GM06990 (cell line): ENCODE measurements around the gene TMIGD1.
"Not testable (repeated sequence)": the region's sequence is repeated elsewhere in the genome, so short reads cannot be mapped to it uniquely, and the experiment has no call there.

Source experiments
- DNase-seq: peaks from one replicate; pipeline ENCODE4 v3.0.0-alpha.2; 2011; ENCODE audit not compliant: insufficient read length; ENCODE audit errors: extremely low read depth
- H3K27me3 ChIP-seq: replicated peaks from 2 replicates; pipeline ENCODE4 v1.6.0; 2011; ENCODE audit warnings: low read length; ENCODE audit not compliant: control insufficient read depth, insufficient read depth
- H3K36me3 ChIP-seq: 2 replicates; pipeline ENCODE4 v1.5.1; 2011; ENCODE audit warnings: low read length; ENCODE audit not compliant: control insufficient read depth, insufficient read depth
- H3K4me3 ChIP-seq: replicated peaks from 2 replicates; pipeline ENCODE4 v1.5.1; 2011; ENCODE audit warnings: low read depth, mild to moderate bottlenecking, control low read depth, low read length
- TF ChIP-seq, protein P1 (sequence below): IDR thresholded peaks from 2 replicates; pipeline ENCODE4 v1.5.1; 2011; ENCODE audit warnings: low read length, control low read depth, mild to moderate bottlenecking, inconsistent platforms; ENCODE audit not compliant: insufficient read depth, poor library complexity, severe bottlenecking

Gene TMIGD1

DNA sequence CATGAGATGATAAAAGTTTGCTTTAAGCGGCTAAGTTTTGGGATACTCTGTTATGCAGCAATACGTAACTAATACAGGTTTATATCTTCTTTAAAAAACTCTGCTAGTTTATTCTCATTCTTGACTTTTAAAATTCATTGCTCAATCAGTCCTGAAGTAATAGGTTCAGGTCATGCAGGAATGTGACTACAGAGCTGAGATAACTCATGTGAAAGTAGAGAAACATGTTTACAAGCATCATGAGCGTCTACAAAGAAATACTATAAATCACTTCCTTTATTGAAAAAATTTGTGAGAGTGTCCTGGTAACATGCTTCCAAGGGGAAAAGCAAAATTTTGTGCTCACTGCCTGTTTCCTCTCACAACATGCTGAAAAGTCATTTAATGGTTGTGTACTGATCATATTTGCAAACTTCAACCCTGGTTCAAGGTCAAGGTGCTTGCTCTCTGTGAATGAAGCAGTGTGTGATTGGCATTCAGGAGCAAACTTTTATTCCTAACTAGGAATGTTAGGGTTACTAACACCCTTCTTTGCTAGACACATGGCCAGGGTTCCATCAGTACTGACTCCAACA lies 12.5 kb upstream of the TMIGD1 start:
- Histone ChIP-seq H3K4me3 (no peak overlapping the region), H3K27me3 (no peaks in the 10 kb centered on the region), H3K36me3 (no peaks in the 10 kb centered on the region)
- TF ChIP-seq, protein P1, sequence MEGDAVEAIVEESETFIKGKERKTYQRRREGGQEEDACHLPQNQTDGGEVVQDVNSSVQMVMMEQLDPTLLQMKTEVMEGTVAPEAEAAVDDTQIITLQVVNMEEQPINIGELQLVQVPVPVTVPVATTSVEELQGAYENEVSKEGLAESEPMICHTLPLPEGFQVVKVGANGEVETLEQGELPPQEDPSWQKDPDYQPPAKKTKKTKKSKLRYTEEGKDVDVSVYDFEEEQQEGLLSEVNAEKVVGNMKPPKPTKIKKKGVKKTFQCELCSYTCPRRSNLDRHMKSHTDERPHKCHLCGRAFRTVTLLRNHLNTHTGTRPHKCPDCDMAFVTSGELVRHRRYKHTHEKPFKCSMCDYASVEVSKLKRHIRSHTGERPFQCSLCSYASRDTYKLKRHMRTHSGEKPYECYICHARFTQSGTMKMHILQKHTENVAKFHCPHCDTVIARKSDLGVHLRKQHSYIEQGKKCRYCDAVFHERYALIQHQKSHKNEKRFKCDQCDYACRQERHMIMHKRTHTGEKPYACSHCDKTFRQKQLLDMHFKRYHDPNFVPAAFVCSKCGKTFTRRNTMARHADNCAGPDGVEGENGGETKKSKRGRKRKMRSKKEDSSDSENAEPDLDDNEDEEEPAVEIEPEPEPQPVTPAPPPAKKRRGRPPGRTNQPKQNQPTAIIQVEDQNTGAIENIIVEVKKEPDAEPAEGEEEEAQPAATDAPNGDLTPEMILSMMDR: no peak
- no peak for DNase-seq

DNA sequence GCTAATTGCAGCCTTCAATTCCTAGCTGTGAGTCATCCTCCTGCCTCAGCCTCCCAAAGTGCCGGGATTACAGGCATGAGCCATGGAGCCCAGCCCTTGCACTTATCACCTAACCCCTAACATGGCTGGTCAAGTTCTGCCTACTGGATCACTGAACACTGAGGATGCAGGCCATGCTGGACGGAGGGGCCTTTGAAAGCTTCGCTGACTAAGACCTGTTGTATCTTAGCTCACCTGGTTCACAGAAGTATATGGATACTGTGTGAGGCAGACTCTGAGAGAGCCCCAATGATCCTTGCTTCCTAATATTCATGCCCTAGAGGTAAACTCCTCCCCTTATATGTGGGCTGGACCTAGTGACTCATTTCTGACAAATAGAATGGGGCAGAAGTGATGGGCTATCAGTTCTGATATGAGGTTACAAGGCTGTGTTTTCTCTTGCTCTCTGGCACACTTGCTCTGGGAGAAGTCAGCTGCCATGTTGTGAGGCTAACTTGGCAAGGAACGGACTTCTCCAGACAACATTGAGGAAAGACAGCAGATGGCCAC lies 11.7 kb upstream of the TMIGD1 start:
- TF ChIP-seq, protein P1: no peak
- Histone ChIP-seq H3K36me3 (no peaks in the 10 kb centered on the region), H3K27me3 (no peaks in the 10 kb centered on the region), H3K4me3 (no peak overlapping the region)
- no peak for DNase-seq

DNA sequence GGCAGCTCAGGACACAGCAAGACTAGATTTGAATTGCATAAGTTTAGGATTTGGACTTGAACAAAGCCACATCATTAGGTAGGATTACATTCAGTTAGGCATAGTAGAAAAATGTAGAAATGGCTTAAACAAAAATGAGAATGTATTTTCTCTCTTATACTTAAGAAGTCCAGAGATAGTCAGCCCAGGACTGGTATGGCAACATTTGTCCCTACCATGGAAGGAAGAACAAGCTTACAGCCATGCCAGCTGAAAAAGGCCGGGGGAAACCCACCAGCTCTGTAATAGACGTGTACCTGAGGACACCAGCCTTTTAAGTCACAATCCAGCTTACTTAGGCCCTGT lies 11.2 kb upstream of the TMIGD1 start:
- DNase-seq: no peak
- Histone ChIP-seq H3K4me3 (no peak overlapping the region), H3K36me3 (no peaks in the 10 kb centered on the region), H3K27me3 (no peaks in the 10 kb centered on the region)
- TF ChIP-seq, protein P1: no peak

DNA sequence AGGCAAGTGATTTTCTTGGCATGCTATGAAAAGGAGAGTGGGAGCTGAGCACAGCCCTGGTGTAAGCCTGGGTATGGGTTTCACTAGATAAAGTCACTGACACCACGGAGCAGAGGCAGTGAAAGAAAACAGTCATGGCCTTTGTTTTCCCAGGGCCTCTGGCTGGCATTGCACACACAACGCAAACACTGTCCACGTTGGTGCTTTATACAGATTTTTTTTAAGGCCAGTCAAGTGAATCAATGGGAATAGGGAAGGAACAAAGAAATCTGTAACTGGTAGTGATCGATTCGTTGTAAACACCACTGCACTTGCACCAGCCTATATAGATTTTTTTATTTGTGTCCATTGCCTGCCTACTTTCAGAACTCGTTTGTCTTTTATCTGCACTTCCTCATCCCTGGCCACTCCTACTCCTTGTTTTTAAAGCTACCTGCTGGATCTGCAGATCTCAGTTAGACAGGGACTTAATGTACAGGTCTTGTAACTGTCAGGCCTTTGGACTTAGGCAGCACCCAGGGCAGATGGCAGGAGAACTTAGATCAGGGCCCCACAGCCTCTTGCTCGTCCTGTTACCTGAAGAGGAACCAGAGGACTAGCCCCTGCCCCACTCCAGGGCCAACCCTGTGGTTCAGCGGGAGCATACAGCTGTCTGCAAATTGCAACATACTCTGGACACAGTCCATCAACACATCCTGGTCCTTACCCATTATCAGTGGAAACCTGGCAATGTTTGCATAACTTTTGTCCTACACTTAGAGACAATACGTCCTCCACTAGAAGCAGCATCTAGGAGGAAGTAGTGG lies 10.6 kb upstream of the TMIGD1 start:
- Histone ChIP-seq H3K36me3 (no peaks in the 10 kb centered on the region), H3K4me3 (no peak overlapping the region), H3K27me3 (no peaks in the 10 kb centered on the region)
- TF ChIP-seq, protein P1: no peak
- no peak for DNase-seq

DNA sequence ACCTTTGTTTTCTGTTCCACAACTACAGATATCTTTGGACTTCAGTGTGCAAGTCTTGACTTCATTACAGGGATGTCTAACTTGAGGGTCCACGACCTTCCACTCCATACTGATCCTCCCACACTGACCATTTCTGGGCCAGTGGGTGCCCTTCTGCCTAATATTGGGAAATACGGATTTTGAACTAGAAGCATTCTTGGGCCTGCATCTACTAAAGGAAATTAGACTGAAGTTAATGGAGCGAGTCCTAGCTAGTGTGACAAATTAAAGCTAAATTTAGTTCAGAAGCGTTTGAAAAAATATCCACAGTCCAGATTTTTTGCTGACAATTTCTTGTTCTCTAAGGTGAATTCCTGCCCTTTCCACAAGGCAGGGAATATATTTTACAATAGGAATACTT lies 9.9 kb upstream of the TMIGD1 start:
- Histone ChIP-seq H3K27me3 (no peaks in the 10 kb centered on the region), H3K36me3 (no peaks in the 10 kb centered on the region), H3K4me3 (no peak overlapping the region)
- TF ChIP-seq, protein P1: no peak
- no peak for DNase-seq

DNA sequence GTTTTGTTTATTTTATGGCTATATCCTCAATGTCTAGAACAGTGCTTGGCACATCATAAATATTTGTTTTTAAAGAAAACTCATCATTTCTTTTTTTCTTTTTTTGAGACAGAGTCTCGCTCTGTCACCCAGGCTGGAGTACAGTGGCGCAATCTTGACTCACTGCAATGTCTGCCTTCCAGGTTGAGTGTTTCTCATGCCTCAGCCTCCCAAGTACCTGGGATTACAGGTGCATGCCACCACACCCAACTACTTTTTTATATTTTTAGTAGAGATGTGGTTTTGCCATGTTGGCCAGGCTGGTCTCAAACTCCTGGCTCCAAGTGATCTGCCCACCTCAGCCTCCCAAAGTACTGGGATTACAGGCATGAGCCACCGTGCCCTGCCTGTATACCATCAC lies 9.4 kb upstream of the TMIGD1 start:
- not testable (repeated sequence) for H3K27me3 ChIP-seq, DNase-seq, H3K36me3 ChIP-seq, H3K4me3 ChIP-seq
